ENCODE results near the gene CDH23.

- TF ChIP-seq EZH2 (IDR thresholded peaks at IDR 0.05; ENCODE audit: low read length, missing control alignments) (no peak), CTCF (conservative IDR thresholded peaks at IDR 0.05 in 1 of 2, IDR thresholded peaks at IDR 0.05 in 1 of 2; ENCODE audit: low read depth in 1 of 2, low read length in 2 of 2) (no peak)
Observed at GRCh38 chr10:71575934-71576801, 179.4 kb downstream of the CDH23 start.

Measured in fibroblast of lung (primary cell).